ENCODE results near the gene PHF20.
"Not testable (repeated sequence)": the region's sequence is repeated elsewhere in the genome, so short reads cannot be mapped to it uniquely, and the experiment has no call there.

PHF20 gene

GRCh38 chr20:35742741-35743523 lies 28.9 kb upstream of the PHF20 start:
- no peak for TF ChIP-seq CTCF (IDR thresholded peaks at IDR 0.05; ENCODE audit: borderline replicate concordance, insufficient read depth, low read depth, low read length)
- peak overlapping the region; percentile 49 for H3K4me3 ChIP-seq (ENCODE audit: low read depth, low read length)

- H3K4me3 ChIP-seq (ENCODE audit: low read depth, low read length): no peak overlapping the region
- TF ChIP-seq CTCF (IDR thresholded peaks at IDR 0.05; ENCODE audit: borderline replicate concordance, insufficient read depth, low read depth, low read length): no peak
These were observed 27.9 kb upstream of the PHF20 start for GRCh38 chr20:35743693-35744491.

GRCh38 chr20:35744492-35744841 lies 27.3 kb upstream of the PHF20 start:
- not testable (repeated sequence) for H3K4me3 ChIP-seq (ENCODE audit: low read depth, low read length)

GRCh38 chr20:35750611-35751010 lies 21.2 kb upstream of the PHF20 start:
- TF ChIP-seq CTCF (IDR thresholded peaks at IDR 0.05; ENCODE audit: borderline replicate concordance, insufficient read depth, low read depth, low read length): no peak
- H3K4me3 ChIP-seq (ENCODE audit: low read depth, low read length): no peak overlapping the region

GRCh38 chr20:35756404-35756803 lies 15.4 kb upstream of the PHF20 start:
- TF ChIP-seq CTCF (IDR thresholded peaks at IDR 0.05; ENCODE audit: borderline replicate concordance, insufficient read depth, low read depth, low read length): no peak
- H3K4me3 ChIP-seq (ENCODE audit: low read depth, low read length): no peak overlapping the region

GRCh38 chr20:35757098-35757705 lies 14.6 kb upstream of the PHF20 start:
- no peak overlapping the region for H3K4me3 ChIP-seq (ENCODE audit: low read depth, low read length)
- TF ChIP-seq CTCF (IDR thresholded peaks at IDR 0.05; ENCODE audit: borderline replicate concordance, insufficient read depth, low read depth, low read length): no peak

GRCh38 chr20:35761548-35761947 lies 10.3 kb upstream of the PHF20 start:
- not testable (repeated sequence) for H3K4me3 ChIP-seq (ENCODE audit: low read depth, low read length)

- no peak for TF ChIP-seq CTCF (IDR thresholded peaks at IDR 0.05; ENCODE audit: borderline replicate concordance, insufficient read depth, low read depth, low read length)
These were observed 9.4 kb upstream of the PHF20 start for GRCh38 chr20:35762461-35762860.

GRCh38 chr20:35764936-35765335 lies 6.9 kb upstream of the PHF20 start:
- H3K4me3 ChIP-seq (ENCODE audit: low read depth, low read length): not testable (repeated sequence)

More at GRCh38 chr20:35762461-35762860, 9.4 kb upstream of the PHF20 start:
- H3K4me3 ChIP-seq (ENCODE audit: low read depth, low read length): no peak overlapping the region
